NCI-H526 treated with DMSO at 0.1 percent for 48 hours (cell line): ENCODE data around the gene C17orf75.
"Not testable (repeated sequence)": the region's sequence is repeated elsewhere in the genome, so short reads cannot be mapped to it uniquely, and the experiment has no call there.

Source experiments
- DNase-seq: peaks from one replicate; lab custom pipeline; 2025; lab: John Stamatoyannopoulos, UW

The C17orf75 gene

GRCh38 chr17:32341857-32342602 is at the start of gene C17orf75:
Gene C17orf75 (minus strand): TSS chr17:32342173. CDS start chr17:32342139, 34 bp downstream.
- peak; percentile 65 for DNase-seq

GRCh38 chr17:32388613-32389459 is 46.9 kb upstream of the C17orf75 start:
- no peak for DNase-seq

- DNase-seq, result not testable (repeated sequence)
Observed at GRCh38 chr17:32388128-32388527, 46.2 kb upstream of the C17orf75 start.

- no peak for DNase-seq
Observed at GRCh38 chr17:32386844-32387243, 44.9 kb upstream of the C17orf75 start.

- DNase-seq, result no peak
Observed at GRCh38 chr17:32385971-32386370, 44.0 kb upstream of the C17orf75 start.

GRCh38 chr17:32385121-32385520 is 43.1 kb upstream of the C17orf75 start:
- no peak for DNase-seq

- no peak for DNase-seq
Observed at GRCh38 chr17:32383926-32384434, 42.0 kb upstream of the C17orf75 start.

GRCh38 chr17:32382526-32383223 is 40.7 kb upstream of the C17orf75 start:
- no peak for DNase-seq

- DNase-seq, result no peak
Observed at GRCh38 chr17:32370426-32370825, 28.5 kb upstream of the C17orf75 start.

GRCh38 chr17:32361270-32361669 is 19.3 kb upstream of the C17orf75 start:
- DNase-seq, result no peak

- no peak for DNase-seq
Observed at GRCh38 chr17:32357615-32358014, 15.6 kb upstream of the C17orf75 start.

- no peak for DNase-seq
Observed at GRCh38 chr17:32356750-32357149, 14.8 kb upstream of the C17orf75 start.

GRCh38 chr17:32356378-32356743 is 14.4 kb upstream of the C17orf75 start:
- no peak for DNase-seq

- no peak for DNase-seq
Observed at GRCh38 chr17:32355649-32356377, 13.8 kb upstream of the C17orf75 start.

- not testable (repeated sequence) for DNase-seq
Observed at GRCh38 chr17:32352734-32353133, 10.8 kb upstream of the C17orf75 start.

- peak; percentile 50 for DNase-seq
Observed at GRCh38 chr17:32350666-32351418, 8.9 kb upstream of the C17orf75 start.

GRCh38 chr17:32349854-32350665 is 8.1 kb upstream of the C17orf75 start, which contains the start of gene ZNF207:
Gene ZNF207 (plus strand): TSS chr17:32350157. CDS start chr17:32350286, 129 bp downstream.
- peak; percentile 95 for DNase-seq

GRCh38 chr17:32349503-32349853 is 7.5 kb upstream of the C17orf75 start:
- no peak for DNase-seq

GRCh38 chr17:32348483-32348800 is 6.5 kb upstream of the C17orf75 start:
- no peak for DNase-seq

GRCh38 chr17:32345951-32346600 is 4.1 kb upstream of the C17orf75 start:
- no peak for DNase-seq
